ENCODE data around the gene ARHGEF10L. TPM values are rescaled to one million over a fixed set of nuclear protein-coding genes. Genes with fewer than 3 reads are reported as not detected.

Gene ARHGEF10L
- total RNA-seq, 1 experiment from 2014 or later: 21.6 TPM

DNA sequence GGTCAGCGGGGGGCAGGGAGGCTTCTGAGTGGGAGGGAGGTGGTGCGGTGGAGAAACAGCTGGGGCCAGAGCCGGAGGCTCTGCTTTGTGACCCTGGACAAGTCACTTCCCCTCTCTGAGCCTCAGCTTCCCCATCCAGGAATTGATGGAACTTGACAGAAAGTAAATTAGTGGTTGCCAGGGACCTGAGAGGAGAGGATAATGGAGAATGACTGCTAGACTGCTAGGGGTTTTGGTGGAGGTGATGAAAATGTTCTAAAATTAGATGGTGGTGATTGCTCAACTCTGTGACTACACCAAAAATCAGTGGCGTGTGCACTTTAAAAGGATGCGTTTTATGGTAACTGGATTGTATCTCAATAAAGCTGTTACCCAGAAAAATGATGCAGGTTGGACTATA lies 100.9 kb downstream of the ARHGEF10L start:
- no peaks in the 10 kb centered on the region for H3F3A ChIP-seq (ENCODE audit: insufficient read depth, low read depth)
- H3K4me1 ChIP-seq (replicated peaks; ENCODE audit: insufficient read depth): no peaks in the 10 kb centered on the region
- H3K4me2 ChIP-seq: no peak overlapping the region
- intact Hi-C loops (cut with micrococcal nuclease; ENCODE audit: unreplicated experiment): no loop called here
- POLR2A ChIA-PET (ENCODE audit: unreplicated experiment): no interaction called here
- no peak overlapping the region for H3K27ac ChIP-seq
- no peaks in the 10 kb centered on the region for H3K79me2 ChIP-seq (ENCODE audit: low read depth)
- no peak overlapping the region for H3K4me3 ChIP-seq
- H3K27me3 ChIP-seq (ENCODE audit: insufficient read depth, low read depth): no peaks in the 10 kb centered on the region
- no peak for DNase-seq
- H4K20me1 ChIP-seq (ENCODE audit: insufficient read depth): no peaks in the 10 kb centered on the region
- no TSS peak for BruUV-seq (replicated peaks)
- TF ChIP-seq EZH2 (IDR thresholded peaks at IDR 0.05; ENCODE audit: low read depth): no peak
- TF ChIP-seq, protein P1, sequence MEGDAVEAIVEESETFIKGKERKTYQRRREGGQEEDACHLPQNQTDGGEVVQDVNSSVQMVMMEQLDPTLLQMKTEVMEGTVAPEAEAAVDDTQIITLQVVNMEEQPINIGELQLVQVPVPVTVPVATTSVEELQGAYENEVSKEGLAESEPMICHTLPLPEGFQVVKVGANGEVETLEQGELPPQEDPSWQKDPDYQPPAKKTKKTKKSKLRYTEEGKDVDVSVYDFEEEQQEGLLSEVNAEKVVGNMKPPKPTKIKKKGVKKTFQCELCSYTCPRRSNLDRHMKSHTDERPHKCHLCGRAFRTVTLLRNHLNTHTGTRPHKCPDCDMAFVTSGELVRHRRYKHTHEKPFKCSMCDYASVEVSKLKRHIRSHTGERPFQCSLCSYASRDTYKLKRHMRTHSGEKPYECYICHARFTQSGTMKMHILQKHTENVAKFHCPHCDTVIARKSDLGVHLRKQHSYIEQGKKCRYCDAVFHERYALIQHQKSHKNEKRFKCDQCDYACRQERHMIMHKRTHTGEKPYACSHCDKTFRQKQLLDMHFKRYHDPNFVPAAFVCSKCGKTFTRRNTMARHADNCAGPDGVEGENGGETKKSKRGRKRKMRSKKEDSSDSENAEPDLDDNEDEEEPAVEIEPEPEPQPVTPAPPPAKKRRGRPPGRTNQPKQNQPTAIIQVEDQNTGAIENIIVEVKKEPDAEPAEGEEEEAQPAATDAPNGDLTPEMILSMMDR (conservative IDR thresholded peaks at IDR 0.05): no peak
- CTCF ChIA-PET: no interaction called here
- H3K36me3 ChIP-seq (ENCODE audit: low read depth): no peaks in the 10 kb centered on the region
- no peak overlapping the region for H2AFZ ChIP-seq
- no peaks in the 10 kb centered on the region for H3K9me2 ChIP-seq (ENCODE audit: insufficient read depth)
- no peaks in the 10 kb centered on the region for H3K9me3 ChIP-seq (ENCODE audit: insufficient read depth, low read depth)

DNA sequence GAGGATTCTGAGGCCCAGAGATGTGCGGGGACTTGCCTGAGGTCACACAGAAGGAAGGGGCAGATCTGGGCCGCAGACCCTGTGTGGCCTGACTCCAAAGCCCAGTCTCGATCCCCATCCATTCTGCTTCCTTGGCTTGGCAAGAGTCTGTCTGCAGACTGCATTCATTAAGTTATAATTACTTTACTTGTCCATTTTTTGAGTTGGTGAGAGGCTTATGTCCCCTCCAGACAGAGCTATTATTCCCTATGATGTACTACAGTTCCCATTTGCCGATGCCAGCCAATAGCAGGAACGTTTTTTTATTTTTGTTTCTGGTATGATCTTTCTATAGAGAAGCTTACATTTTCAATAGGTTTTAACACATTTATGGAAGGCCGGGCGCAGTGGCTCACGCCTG lies 101.5 kb downstream of the ARHGEF10L start:
- POLR2A ChIA-PET (ENCODE audit: unreplicated experiment): no interaction called here
- Histone ChIP-seq H3F3A (ENCODE audit: insufficient read depth, low read depth) (no peaks in the 10 kb centered on the region), H3K79me2 (ENCODE audit: low read depth) (no peaks in the 10 kb centered on the region), H3K9me2 (ENCODE audit: insufficient read depth) (no peaks in the 10 kb centered on the region), H2AFZ (no peak overlapping the region), H3K36me3 (ENCODE audit: low read depth) (no peaks in the 10 kb centered on the region), H3K27me3 (ENCODE audit: insufficient read depth, low read depth) (no peaks in the 10 kb centered on the region), H3K4me1 (replicated peaks; ENCODE audit: insufficient read depth) (no peaks in the 10 kb centered on the region), H3K9me3 (ENCODE audit: insufficient read depth, low read depth) (no peaks in the 10 kb centered on the region), H3K27ac (no peak overlapping the region), H4K20me1 (ENCODE audit: insufficient read depth) (no peaks in the 10 kb centered on the region), H3K4me2 (no peak overlapping the region), H3K4me3 (no peak overlapping the region)
- CTCF ChIA-PET: no interaction called here
- DNase-seq: no peak
- TF ChIP-seq EZH2 (IDR thresholded peaks at IDR 0.05; ENCODE audit: low read depth): no peak
- TF ChIP-seq, protein P1 (conservative IDR thresholded peaks at IDR 0.05): no peak
- intact Hi-C loops (cut with micrococcal nuclease; ENCODE audit: unreplicated experiment): no loop called here
- BruUV-seq (replicated peaks): no TSS peak

DNA sequence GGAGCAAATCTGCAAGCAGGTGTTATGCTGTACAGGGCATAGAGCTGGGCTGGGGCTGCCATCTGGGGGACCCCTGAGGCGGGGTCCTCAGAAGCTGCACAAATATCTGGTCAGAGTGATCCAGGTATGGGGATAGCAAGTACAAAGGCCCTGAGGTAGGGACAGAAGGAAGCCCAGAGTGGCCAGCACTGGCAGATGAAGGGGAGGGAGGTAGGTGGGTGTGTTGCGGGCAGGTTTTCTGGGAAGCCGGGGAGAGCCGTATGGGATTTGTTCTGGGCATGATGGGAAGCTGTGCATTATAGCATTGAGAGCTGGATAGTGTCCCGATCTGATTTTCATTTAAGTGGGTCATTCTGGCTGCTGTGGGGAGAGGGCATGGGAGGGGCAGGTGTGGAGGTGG lies 102.7 kb downstream of the ARHGEF10L start:
- no peak for DNase-seq
- Histone ChIP-seq H3K9me2 (ENCODE audit: insufficient read depth) (no peaks in the 10 kb centered on the region), H3K27ac (no peak overlapping the region), H3K4me1 (replicated peaks; ENCODE audit: insufficient read depth) (no peaks in the 10 kb centered on the region), H3K79me2 (ENCODE audit: low read depth) (no peaks in the 10 kb centered on the region), H3K36me3 (ENCODE audit: low read depth) (no peaks in the 10 kb centered on the region), H3K4me2 (no peak overlapping the region), H4K20me1 (ENCODE audit: insufficient read depth) (no peaks in the 10 kb centered on the region), H3K4me3 (no peak overlapping the region), H3F3A (ENCODE audit: insufficient read depth, low read depth) (no peaks in the 10 kb centered on the region), H2AFZ (no peak overlapping the region), H3K9me3 (ENCODE audit: insufficient read depth, low read depth) (no peaks in the 10 kb centered on the region), H3K27me3 (ENCODE audit: insufficient read depth, low read depth) (no peaks in the 10 kb centered on the region)
- TF ChIP-seq, protein P1 (conservative IDR thresholded peaks at IDR 0.05): no peak
- no peak for TF ChIP-seq EZH2 (IDR thresholded peaks at IDR 0.05; ENCODE audit: low read depth)
- CTCF ChIA-PET: no interaction called here
- POLR2A ChIA-PET (ENCODE audit: unreplicated experiment): no interaction called here
- BruUV-seq (replicated peaks): no TSS peak
- intact Hi-C loops (cut with micrococcal nuclease; ENCODE audit: unreplicated experiment): no loop called here
